ENCODE measurements around the gene KAZN.
A peak's percentile ranks its signal among the peaks of the same experiment; 100 is the strongest.

Gene KAZN

DNA sequence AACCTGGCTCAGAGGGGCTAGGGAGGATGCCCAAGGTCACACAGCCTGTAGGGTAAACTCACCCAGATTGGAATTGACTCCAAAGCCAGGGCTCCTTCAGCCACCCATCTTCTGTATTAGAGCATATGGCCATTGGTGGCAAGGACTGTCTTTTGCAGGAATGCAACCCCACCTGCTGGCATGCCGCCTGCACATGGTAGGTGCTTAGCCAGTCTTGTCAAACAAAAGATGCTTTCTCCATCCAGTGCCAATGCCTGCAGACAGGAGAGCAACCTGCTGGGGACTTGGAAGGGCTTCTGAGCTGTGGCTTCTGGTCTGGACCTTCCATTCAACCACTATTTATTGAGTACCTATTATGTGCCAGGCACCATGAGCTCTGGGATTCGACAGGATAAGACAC lies 459.8 kb downstream of the KAZN start:
- Histone ChIP-seq H3K4me3 (ENCODE audit: low read length) (no peak overlapping the region), H4K20me1 (ENCODE audit: control insufficient read depth, insufficient read depth, low read depth, low read length) (no peaks in the 10 kb centered on the region), H3F3A (ENCODE audit: control insufficient read depth, insufficient read depth) (no peaks in the 10 kb centered on the region), H3K9me3 (ENCODE audit: control insufficient read depth, insufficient read depth, low read length) (peaks cover 7% of the 10 kb centered on the region; the same call in 1 of the 2 replicates), H3K27ac (ENCODE audit: low read depth, low read length) (no peak overlapping the region), H3K4me1 (ENCODE audit: control insufficient read depth, low read length) (no peaks in the 10 kb centered on the region), H3K27me3 (ENCODE audit: control insufficient read depth, low read length) (no peaks in the 10 kb centered on the region), H3K36me3 (ENCODE audit: control insufficient read depth, low read length) (no peaks in the 10 kb centered on the region), H3K4me2 (ENCODE audit: low read length) (no peak overlapping the region), H3K79me2 (ENCODE audit: control insufficient read depth, low read length) (no peaks in the 10 kb centered on the region), H3K9me2 (replicated peaks; ENCODE audit: control insufficient read depth, low read length) (no peaks in the 10 kb centered on the region)
- no peak for TF ChIP-seq EZH2phosphoT487 (IDR thresholded peaks at IDR 0.05; ENCODE audit: borderline replicate concordance, low read length)
- TF ChIP-seq, protein P1, sequence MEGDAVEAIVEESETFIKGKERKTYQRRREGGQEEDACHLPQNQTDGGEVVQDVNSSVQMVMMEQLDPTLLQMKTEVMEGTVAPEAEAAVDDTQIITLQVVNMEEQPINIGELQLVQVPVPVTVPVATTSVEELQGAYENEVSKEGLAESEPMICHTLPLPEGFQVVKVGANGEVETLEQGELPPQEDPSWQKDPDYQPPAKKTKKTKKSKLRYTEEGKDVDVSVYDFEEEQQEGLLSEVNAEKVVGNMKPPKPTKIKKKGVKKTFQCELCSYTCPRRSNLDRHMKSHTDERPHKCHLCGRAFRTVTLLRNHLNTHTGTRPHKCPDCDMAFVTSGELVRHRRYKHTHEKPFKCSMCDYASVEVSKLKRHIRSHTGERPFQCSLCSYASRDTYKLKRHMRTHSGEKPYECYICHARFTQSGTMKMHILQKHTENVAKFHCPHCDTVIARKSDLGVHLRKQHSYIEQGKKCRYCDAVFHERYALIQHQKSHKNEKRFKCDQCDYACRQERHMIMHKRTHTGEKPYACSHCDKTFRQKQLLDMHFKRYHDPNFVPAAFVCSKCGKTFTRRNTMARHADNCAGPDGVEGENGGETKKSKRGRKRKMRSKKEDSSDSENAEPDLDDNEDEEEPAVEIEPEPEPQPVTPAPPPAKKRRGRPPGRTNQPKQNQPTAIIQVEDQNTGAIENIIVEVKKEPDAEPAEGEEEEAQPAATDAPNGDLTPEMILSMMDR (IDR thresholded peaks at IDR 0.05; ENCODE audit: low read depth, low read length, poor library complexity, severe bottlenecking), result no peak

GRCh38 chr1:15060104-15060503 lies 461.6 kb downstream of the KAZN start:
- Histone ChIP-seq H3K9me3 (ENCODE audit: control insufficient read depth, insufficient read depth, low read length) (peaks cover 7% of the 10 kb centered on the region; the same call in 1 of the 2 replicates), H3K4me1 (ENCODE audit: control insufficient read depth, low read length) (no peaks in the 10 kb centered on the region), H3K4me3 (ENCODE audit: low read length) (no peak overlapping the region), H4K20me1 (ENCODE audit: control insufficient read depth, insufficient read depth, low read depth, low read length) (no peaks in the 10 kb centered on the region), H3K27me3 (ENCODE audit: control insufficient read depth, low read length) (no peaks in the 10 kb centered on the region), H3K27ac (ENCODE audit: low read depth, low read length) (no peak overlapping the region), H3K9me2 (replicated peaks; ENCODE audit: control insufficient read depth, low read length) (no peaks in the 10 kb centered on the region), H3K4me2 (ENCODE audit: low read length) (no peak overlapping the region), H3K79me2 (ENCODE audit: control insufficient read depth, low read length) (no peaks in the 10 kb centered on the region), H3K36me3 (ENCODE audit: control insufficient read depth, low read length) (no peaks in the 10 kb centered on the region), H3F3A (ENCODE audit: control insufficient read depth, insufficient read depth) (no peaks in the 10 kb centered on the region)
- no peak for TF ChIP-seq EZH2phosphoT487 (IDR thresholded peaks at IDR 0.05; ENCODE audit: borderline replicate concordance, low read length)
- TF ChIP-seq, protein P1 (IDR thresholded peaks at IDR 0.05; ENCODE audit: low read depth, low read length, poor library complexity, severe bottlenecking), result no peak

GRCh38 chr1:15062479-15063099 lies 464.1 kb downstream of the KAZN start:
- Histone ChIP-seq H3K27me3 (ENCODE audit: control insufficient read depth, low read length) (no peaks in the 10 kb centered on the region), H3K27ac (ENCODE audit: low read depth, low read length) (no peak overlapping the region), H4K20me1 (ENCODE audit: control insufficient read depth, insufficient read depth, low read depth, low read length) (no peaks in the 10 kb centered on the region), H3K36me3 (ENCODE audit: control insufficient read depth, low read length) (no peaks in the 10 kb centered on the region), H3K4me2 (ENCODE audit: low read length) (no peak overlapping the region), H3F3A (ENCODE audit: control insufficient read depth, insufficient read depth) (no peaks in the 10 kb centered on the region), H3K4me3 (ENCODE audit: low read length) (no peak overlapping the region), H3K9me2 (replicated peaks; ENCODE audit: control insufficient read depth, low read length) (no peaks in the 10 kb centered on the region), H3K4me1 (ENCODE audit: control insufficient read depth, low read length) (no peaks in the 10 kb centered on the region), H3K79me2 (ENCODE audit: control insufficient read depth, low read length) (no peaks in the 10 kb centered on the region), H3K9me3 (ENCODE audit: control insufficient read depth, insufficient read depth, low read length) (peaks cover 7% of the 10 kb centered on the region; the same call in 1 of the 2 replicates)
- TF ChIP-seq, protein P1 (IDR thresholded peaks at IDR 0.05; ENCODE audit: low read depth, low read length, poor library complexity, severe bottlenecking), result peak; percentile 76
- no peak for TF ChIP-seq EZH2phosphoT487 (IDR thresholded peaks at IDR 0.05; ENCODE audit: borderline replicate concordance, low read length)
